OCI-M2 (cell line): ENCODE measurements around the gene C1QTNF3.
"Not testable (repeated sequence)": the region's sequence is repeated elsewhere in the genome, so short reads cannot be mapped to it uniquely, and the experiment has no call there.

Experiments
- DNase-seq: peaks from one replicate; lab custom pipeline; 2025; ENCODE audit not compliant: unreplicated experiment; lab: John Stamatoyannopoulos, UW

C1QTNF3 gene

DNA sequence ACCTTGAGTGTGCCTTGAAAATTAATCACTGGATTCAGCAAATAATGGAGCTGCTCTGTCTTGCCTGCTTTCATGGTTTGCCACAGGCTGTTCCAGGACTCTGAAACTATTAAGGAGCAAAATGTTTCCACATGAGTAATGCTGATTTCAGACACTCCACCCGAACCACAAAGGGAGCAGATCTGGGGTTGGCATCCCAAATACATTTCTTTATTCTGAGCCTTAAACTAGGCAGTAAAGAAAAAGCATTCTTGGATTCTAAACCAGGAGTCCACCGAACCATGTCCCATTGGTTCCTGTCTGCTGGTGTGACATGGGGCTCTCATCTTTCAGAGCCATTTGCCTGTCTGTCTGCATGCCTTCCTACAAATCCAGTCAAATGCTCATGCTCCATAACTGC lies 10.1 kb upstream of the C1QTNF3 start:
- no peak for DNase-seq

DNA sequence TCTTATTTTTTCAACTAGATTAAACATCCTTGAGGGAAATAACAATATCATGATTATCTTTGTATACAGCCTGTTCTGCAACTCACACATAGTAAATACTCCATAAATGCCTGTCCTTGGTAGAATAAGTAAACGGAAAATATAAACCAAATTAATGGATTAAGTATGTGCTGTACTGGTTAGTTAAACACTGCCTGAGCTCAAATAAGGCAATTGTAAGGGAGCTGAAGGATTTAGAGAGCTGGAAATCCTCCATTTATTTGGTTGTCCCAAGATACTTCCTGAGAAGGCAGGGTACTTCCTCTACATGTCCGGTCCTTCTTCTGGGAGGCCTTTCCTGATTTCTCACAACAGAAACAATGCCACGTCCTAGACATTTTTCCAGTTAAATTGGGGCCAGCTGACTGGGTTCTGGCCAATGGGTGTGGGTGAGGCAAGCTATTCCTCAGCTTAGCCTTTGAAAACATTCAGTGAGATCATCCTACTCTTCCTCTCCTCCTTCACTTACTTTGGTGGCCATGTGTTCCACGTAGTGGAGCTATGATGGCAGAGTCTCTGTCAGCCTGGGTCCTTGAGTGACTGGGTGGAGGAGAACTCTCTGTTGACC lies 8.5 kb upstream of the C1QTNF3 start:
- DNase-seq = no peak

DNA sequence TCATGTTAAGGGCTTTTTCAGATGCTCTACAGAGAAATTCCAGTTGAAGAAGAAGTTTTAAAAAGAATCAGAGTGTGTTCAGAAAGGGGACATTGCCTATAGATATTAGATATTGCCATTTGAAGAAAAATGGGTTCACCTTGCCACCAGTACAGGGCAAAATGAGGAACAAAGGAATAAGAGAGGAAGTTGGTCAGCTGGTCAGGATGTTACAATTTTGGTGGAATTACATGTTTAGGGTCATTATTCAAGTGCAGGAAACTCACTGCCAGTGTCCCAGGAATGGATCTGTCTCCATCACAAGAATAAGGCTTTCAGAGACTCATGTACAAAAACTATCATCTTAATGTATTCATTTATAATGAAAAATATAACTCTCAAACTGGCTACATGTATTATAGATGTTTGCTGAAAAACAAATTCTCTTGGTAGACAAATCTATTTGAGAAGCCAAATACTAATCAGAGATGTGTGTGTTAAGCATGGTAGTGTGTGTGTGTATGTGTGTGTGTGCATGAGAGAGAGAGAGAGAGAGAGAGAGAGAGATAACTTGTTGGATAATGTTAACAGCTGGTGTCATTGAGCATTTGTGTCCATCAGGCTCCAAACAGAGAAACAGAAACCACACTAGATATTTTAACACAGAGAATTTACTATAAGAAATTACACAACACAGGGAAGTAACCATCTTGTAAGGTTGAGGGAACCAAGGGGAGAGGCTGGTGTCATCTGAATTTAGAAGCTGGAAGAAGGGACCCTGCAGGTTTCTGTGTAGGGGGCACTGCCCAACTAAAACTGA lies 5.0 kb upstream of the C1QTNF3 start:
- DNase-seq = no peak

DNA sequence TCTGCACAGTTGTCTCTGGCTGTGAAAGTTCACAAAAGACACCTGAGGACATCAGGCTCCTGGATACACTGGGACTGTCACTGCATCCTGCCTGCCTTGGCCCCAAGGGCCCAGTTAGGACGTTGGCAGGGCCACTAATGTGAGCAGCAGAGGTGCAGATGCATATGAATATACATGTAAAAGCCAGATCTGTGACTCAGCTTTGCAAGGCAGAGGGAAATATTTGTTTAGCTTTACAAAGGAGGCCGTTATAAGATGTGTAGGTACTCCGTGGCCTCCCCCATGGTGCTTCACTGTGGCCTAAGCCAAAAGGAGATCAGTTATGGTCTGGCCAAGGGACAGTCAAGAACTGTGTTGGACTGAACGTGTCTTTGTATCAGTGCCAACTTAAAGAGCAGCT lies 4.1 kb upstream of the C1QTNF3 start:
- DNase-seq = no peak

DNA sequence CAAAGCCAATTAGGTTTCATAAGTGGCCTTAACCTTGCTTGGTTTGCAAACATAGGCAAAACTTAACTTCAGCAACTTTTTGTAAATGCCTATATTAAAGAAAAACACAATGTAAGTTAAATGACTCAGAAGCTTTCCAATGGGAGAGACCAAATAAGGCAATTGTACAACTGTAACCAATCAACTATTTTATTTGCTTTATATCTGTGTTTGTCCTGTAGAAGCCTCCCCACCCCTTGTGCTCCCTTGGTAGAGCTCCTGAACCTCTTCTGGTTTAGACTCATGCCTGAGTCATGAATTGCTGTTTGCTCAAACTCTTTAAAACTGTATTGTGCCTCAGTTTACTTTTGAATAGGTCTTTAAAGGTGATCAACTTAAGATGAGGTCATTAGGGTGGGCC lies 3.0 kb upstream of the C1QTNF3 start:
- DNase-seq = no peak

DNA sequence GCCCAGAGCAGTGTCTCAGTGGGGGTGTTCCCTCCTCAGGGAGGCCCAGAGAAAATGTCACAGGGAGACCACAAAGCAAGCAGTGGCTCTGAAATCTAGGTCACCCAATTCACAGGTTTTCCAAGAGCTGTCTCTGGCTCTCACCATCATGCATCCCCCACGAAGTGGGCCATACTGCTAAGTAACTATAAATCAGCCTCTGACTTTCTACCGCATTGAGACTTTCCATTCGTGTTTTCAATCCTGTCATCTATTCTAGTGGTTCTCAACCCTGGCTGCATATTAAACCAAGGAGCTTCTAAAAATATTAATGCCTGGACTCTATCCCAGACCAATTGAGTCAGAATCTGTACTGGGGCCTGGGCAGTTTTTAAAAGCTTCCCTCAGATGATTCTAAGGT lies 2.0 kb upstream of the C1QTNF3 start:
- no peak for DNase-seq

DNA sequence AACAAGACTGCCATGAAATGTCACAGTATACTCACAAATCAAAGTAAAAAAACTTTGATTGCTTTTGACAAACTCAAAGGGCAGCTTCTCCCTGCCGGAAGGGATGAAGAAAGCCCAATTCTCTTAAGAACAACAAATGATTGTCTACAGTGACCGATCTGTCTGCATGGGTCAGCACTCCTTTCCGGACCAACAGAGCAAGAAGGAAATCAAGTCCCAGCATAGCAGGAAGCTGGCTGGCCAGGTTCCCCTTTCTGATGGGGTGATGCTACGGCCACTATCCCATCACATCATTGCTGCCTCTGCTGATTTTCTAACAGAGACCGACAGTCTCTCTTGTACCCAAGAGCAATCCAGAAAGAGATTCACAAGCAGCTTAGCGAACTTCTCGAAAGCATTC lies 692 bp downstream of the C1QTNF3 start:
- DNase-seq = no peak

DNA sequence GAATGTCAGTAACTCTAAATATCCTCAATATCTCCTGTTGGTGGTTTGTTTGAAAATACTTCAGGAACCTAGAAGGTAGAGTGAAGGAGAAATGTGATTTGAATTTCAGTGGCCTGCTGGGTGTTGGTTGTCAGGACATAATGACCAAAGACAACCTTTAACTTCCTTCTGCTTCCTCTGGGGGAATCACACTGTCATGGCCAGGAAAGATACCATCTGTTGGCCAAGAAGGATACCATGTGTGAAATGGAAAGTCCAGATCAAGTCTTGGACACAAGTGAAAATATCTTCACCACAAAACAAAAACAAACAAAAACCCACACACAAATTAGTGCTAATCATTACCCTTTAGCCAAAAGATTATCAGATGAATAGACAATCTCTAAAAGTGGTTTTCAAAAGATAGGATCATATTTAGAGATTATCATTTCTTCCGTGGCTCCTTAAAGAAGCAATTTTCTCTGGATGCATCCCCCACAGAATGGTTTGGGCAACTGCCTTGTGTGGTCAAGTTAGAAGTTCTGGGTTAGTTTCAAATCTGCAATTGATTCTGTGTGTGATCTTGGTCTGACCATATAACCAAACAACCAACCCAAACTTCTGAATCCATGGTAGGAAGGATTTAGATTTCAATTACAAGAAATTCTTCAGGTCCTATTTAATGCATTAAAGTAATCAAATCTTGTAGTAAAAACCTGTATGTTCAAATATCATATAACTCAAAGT lies 1.6 kb downstream of the C1QTNF3 start:
- DNase-seq = no peak

DNA sequence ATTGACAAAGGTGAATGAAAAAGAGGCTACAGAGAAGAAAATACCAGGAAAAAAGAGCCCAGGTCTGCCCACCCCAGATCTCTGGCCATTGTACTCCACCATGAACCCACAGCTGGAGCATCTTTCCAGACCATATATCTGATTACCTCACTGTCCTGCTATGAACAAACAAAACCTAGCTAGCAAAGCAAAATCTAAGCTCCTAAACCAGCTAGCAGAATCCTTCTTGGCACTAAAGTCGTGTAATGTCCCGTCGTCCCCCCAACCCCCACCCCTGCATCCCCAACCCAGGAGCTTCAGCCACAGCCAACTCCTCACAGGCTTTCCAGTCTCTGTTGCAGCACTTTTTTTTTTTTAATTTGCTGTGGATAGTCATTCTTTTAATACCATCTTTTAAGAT lies 2.5 kb downstream of the C1QTNF3 start:
- no peak for DNase-seq

DNA sequence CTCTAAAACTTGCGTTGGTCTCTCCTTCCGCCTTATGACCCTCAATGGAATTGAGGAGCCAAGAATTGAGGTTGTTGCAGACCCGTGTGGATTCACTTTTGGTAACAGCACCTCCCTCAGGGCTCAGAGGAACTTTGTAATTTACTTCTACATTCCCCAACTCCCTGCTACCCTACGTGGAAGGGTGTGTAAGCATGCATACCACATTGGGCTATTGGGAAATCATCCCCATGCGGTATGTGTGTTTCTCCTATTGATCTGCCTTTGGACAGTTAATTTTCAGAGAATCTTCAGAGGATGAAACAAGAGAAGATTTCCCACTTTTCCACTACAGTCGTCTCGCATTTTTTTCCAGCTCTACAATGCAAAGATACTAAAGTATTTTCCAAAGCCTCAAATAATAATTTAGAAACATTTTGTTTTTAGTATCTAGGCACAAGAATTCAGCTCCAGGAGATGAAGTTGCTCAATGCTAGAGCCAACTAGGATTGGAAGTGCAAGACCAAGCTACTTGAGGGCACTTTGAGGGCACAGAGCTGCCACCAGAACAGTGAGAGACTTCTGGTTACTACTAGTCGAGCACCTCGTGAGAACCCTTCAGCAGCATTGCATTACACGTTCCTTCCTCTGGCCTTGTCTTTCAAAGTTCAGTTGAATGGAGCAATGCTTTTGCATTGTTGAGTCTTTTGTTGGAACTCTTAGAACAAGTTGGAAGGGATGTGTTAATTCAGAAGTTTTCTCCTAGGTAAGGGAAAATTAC lies 3.4 kb downstream of the C1QTNF3 start:
- no peak for DNase-seq

DNA sequence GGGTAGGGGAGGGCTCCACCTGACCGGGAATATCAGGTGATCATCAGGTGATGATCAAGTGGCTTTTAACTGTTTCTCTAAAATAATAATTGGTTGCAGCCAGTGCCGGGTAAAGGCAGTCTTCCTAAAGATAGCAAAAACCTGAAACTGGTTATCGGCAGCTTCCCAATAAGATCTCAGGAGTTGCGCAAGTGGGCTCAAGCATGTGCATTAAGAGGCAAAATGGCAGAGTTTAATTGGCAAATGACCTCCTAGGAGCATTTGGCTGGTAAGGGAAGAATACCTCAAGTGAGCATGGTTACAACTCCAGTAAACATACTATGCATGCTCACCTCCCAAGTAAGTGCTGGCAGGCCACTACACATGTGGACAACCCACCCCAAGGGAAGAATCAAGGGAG lies 4.2 kb downstream of the C1QTNF3 start:
- DNase-seq = no peak

DNA sequence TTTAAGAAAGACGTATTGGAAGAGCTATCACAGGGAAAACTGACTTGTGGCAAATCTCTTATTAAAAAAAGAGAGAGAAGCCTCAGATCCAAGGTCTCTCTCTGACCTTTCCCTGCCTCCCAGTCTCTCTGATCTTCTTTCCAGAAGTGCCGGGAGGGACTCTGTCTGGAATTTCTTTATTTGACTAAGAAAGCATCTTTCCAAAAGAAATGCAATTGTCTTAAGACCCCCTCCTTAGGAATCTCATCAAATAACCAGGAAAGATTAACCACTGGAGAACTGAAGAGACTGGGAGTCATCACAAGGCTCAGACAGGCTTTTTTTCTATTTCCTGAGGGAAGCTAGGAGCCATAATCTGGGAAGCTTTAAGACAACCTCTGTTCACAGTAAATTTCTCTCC lies 4.6 kb downstream of the C1QTNF3 start:
- DNase-seq = no peak

DNA sequence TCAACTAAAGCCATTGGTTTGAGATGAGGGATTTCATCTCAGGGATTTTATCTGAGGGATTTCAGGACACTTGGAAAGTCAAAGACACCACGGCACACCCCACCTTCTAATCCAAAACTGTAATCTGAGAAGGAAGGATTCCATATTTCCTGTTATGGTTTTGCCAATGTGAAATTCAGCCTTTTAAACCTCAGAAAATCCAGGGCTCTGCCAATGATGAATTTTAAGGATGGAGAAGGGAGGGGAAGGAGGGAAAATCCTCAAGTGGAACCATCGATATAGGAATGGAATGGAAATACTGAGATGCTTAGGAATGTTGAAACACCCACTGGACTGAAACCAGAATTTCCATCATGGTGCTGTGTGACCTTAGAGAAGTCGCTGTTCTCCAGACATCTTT lies 5.3 kb downstream of the C1QTNF3 start:
- no peak for DNase-seq

DNA sequence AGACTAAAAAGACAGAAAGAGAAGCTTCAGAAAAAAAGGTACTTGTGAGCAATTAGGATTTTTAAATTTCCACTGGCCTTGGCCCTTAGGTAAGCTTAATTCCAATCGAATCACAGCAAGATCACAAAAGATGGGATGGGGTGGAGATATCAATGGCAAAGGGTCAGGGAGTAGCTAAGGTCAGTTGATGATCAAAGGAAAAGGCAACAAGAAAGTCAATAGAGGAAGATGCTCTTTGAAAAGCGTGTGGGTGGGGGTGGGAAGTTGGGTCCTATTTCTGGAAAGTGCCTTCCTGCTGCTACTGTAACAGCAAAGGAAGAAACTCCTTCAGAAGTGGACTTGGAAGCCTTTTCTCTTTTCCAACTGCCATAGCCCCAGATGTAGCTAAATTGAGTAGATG lies 7.3 kb downstream of the C1QTNF3 start:
- DNase-seq = no peak

DNA sequence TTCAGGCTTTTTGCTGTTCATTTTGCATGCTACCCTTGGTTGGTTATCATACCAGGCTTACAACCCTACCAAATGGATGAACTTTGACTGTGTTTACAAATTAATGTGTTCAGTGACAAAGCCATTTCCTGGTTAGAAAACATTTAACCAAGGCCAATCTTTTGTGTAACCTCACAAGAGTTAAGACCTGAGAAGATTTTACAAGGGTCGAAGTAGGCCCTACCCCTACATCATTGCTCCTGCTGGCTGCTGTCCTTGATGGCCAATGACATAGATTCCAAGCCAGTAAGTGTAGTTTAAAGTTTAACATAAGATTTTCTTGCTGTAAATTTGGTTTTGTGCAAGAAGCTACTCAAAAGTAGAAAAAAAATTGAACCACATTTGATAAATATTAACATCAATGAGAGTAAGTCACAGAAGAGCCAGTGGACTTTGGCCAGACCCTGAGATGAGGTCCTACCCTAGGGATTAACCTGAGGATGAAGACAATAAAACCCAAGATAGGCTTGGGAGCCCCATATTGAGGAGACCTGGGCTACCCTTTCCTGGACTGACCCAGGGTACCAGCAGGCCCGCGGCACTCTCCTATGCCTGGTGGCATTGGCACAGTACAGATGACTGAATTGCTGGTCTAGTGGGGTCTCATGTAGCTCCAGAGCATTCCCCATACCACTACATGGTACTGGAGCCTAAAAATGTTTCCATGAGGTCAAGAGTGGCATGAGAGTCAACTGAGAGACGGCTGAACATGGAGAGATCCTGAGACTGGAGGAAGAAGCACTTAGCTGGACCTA lies 8.3 kb downstream of the C1QTNF3 start:
- DNase-seq = no peak

DNA sequence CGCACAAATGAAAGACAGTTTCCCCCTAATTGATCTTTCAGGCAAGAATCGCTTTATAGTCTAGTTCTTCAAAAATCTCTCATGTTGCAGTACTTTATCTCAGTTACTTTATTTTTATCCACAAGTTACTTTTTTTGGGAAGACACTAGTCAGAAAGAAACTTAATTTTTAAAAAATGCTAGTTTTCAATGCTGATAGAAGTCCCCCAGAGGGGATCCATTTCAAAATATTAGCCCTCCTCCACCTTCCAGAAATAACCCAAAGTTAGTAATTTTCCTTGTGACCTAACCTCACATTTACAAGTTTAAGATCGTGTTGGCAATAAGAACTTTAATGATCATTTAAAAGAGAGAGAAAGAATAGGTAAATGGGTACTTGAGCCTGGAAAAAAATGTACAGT lies 11.0 kb downstream of the C1QTNF3 start:
- no peak for DNase-seq

DNA sequence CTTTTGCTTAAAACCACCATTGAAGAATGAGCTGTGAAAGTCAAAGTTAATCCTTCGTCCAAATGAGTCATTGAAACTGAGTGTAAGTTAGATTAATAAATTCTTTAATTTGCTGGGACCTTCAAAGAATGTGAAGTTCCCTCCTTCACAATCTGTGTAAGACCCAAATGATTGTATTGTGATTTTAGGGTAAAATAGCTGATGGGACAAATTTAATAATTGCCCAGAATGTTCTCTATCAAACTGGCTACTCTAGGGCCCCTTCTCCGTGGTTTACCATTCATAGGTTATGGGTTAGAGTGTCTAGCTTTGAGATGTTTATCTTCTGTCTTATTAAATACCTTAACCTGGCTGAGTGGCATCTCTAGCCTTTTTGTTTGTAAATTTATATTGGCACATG lies 11.9 kb downstream of the C1QTNF3 start:
- DNase-seq = no peak

DNA sequence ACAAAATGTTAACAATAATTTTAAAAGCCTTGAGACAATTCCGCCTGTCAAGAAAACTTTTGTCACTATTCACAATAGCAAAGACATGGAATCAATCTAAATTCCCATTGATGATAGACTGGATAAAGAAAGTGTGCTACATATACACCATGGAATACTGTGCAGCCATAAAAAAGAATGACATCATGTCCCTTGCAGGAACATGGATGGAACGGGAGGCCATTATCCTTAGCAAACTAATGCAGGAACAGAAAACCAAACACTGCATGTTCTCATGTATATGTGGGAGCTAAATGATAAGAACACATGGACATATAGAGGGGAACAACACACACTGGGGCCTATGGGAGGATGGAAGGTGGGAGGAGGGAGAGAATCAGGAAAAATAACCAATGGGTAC lies 12.4 kb downstream of the C1QTNF3 start:
- DNase-seq = not testable (repeated sequence)

DNA sequence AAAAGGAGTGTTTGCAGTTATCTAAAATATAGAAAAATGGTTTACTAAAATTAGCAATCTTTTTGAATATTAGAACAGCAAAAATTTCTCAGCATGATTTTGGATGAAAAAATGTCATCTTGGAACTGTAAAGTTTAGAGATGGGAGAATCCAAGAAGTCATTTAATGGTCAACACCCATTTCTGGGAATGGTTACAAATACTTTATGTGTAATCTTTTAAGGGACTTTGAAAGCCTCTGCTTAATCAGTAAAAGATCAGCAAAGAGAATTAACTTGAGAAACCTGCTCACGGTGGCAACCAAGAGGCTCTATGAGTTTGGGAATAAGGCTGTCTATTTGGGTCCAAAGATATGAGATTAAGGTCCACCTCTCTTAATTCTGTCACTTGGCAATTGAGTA lies 13.0 kb downstream of the C1QTNF3 start:
- no peak for DNase-seq

DNA sequence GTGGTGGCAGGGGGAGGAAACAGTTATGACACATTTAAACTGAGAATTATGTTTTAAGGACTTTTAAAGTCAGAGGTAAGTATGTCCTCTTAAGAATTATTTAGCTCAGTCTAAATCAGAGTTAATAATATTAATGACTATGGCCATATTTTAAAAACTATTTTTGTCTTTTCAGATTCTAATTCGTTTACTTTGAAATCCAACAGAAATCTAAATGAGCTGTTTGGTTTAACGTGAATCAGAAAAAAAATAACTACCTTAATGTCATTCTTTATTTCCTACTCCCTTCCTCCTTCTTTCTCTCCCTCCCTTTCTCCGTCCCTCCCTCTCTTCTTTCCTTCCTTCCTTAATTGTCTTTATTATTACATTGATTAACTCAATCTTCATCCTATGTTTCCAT lies 14.7 kb downstream of the C1QTNF3 start:
- DNase-seq = no peak
